C4-2B (cell line): ENCODE measurements around the gene RIN1.

Experiments used
- H3K27ac ChIP-seq: fragments of 450-650 bp; 2 replicates; pipeline ENCODE4 v1.5.1; 2017
- CTCF ChIP-seq: fragments of 450-650 bp; conservative IDR thresholded peaks from 2 replicates; pipeline ENCODE4 v1.5.1; 2017; ENCODE audit warnings: mild to moderate bottlenecking
- ZFX ChIP-seq: fragments of 450-650 bp; IDR thresholded peaks from 2 replicates; pipeline ENCODE4 v1.6.1; 2017

Gene RIN1

GRCh38 chr11:66328302-66329144 is 7.7 kb downstream of the RIN1 start:
- TF ChIP-seq ZFX, result no peak
- peak; percentile 96 for TF ChIP-seq CTCF
- no peak overlapping the region for H3K27ac ChIP-seq

GRCh38 chr11:66328031-66328301 is 8.3 kb downstream of the RIN1 start:
- TF ChIP-seq CTCF (no peak), ZFX (no peak)
- no peak overlapping the region for H3K27ac ChIP-seq

- TF ChIP-seq ZFX (no peak), CTCF (no peak)
- no peak overlapping the region for H3K27ac ChIP-seq
Measured at GRCh38 chr11:66327171-66328030, 8.8 kb downstream of the RIN1 start.

GRCh38 chr11:66326261-66327111 is 9.7 kb downstream of the RIN1 start:
- TF ChIP-seq CTCF (no peak), ZFX (no peak)
- no peak overlapping the region for H3K27ac ChIP-seq

GRCh38 chr11:66325263-66325671 is 11.0 kb downstream of the RIN1 start:
- no peak overlapping the region for H3K27ac ChIP-seq
- TF ChIP-seq CTCF, result no peak
- TF ChIP-seq ZFX, result no peak

GRCh38 chr11:66324664-66325063 is 11.6 kb downstream of the RIN1 start:
- no peak for TF ChIP-seq ZFX
- no peak overlapping the region for H3K27ac ChIP-seq

- TF ChIP-seq CTCF (no peak), ZFX (no peak)
- H3K27ac ChIP-seq, result no peak overlapping the region
Measured at GRCh38 chr11:66323684-66324083, 12.6 kb downstream of the RIN1 start.
